H1 (cell line): ENCODE data around the gene PTEN. TPM values are rescaled to one million over a fixed set of nuclear protein-coding genes. Genes with fewer than 3 reads are reported as not detected.

Source experiments
- ATF2 ChIP-seq: IDR thresholded peaks from 2 replicates; pipeline ENCODE4 v1.6.1; 2012; ENCODE audit warnings: low read length, inconsistent platforms
- CBX5 ChIP-seq: fragments of 300-800, 300-1000 bp; sonication (generic); IDR thresholded peaks from 2 replicates; pipeline ENCODE4 v1.7.1; 2016; ENCODE audit warnings: antibody characterized with exemption, low read length, low read depth
- CHD1 ChIP-seq: IDR thresholded peaks from 2 replicates; pipeline ENCODE4 v1.6.1; 2012; ENCODE audit warnings: low read depth, low read length, improper control_type of control experiment
- EGR1 ChIP-seq: IDR thresholded peaks from 2 replicates; pipeline ENCODE4 v1.6.1; 2011; ENCODE audit warnings: low read depth, low read length, borderline replicate concordance
- EP300 ChIP-seq, 2 experiments: IDR thresholded peaks; 1 replicate in 1 of 2; 2 replicates in 1 of 2; pipeline ENCODE4 v1.6.1; 2011 to 2012; ENCODE audit warnings: low read depth in 2 of 2, low read length in 2 of 2, mild to moderate bottlenecking in 2 of 2, borderline replicate concordance in 1 of 2, inconsistent platforms in 1 of 2, moderate library complexity in 1 of 2
- KDM5A ChIP-seq: fragments of 200-600 bp; IDR thresholded peaks from 2 replicates; pipeline ENCODE4 v1.7.1; 2012; ENCODE audit warnings: mild to moderate bottlenecking, low read length, inconsistent platforms, mixed read lengths
- RAD21 ChIP-seq, 2 experiments: IDR thresholded peaks in 1 of 2; conservative IDR thresholded peaks in 1 of 2; 2 replicates each; pipeline ENCODE4 v1.6.1; 2011; ENCODE audit warnings: low read depth in 2 of 2, low read length in 2 of 2, improper control_type of control experiment in 1 of 2, inconsistent platforms in 1 of 2, mild to moderate bottlenecking in 1 of 2, moderate library complexity in 1 of 2
- RNF2 ChIP-seq: fragments of 200-900, 300-1000 bp; sonication (generic); IDR thresholded peaks from 2 replicates; pipeline ENCODE4 v1.7.1; 2016; ENCODE audit warnings: borderline replicate concordance, low read depth, mild to moderate bottlenecking, antibody characterized with exemption, low read length; ENCODE audit not compliant: poor library complexity, severe bottlenecking; ENCODE audit errors: missing control alignments
- SP2 ChIP-seq: IDR thresholded peaks from 2 replicates; pipeline ENCODE4 v1.6.1; 2012; ENCODE audit warnings: mild to moderate bottlenecking, low read length, inconsistent platforms
- polyA plus RNA-seq, 7 experiments: library from polyadenylated mRNA; depleted of rRNA in 3 of 7; stranded (reverse) in 5 of 7; unstranded in 2 of 7; fragments of >200 nt in 5 of 7; fragments of 200-250 nt in 2 of 7; gene quantifications; 1 replicate in 5 of 7; 2 replicates in 1 of 7; 4 replicates in 1 of 7; pipeline versions ENCODE4 v1.2.1 to v1.2.3, GENCODE V29; 2011 to 2013; ENCODE audit warnings: missing spikeins in 2 of 7, mixed read lengths in 2 of 7
- total RNA-seq: library from RNA; stranded (reverse); fragmentation: NEBNext Ultra II Directional; extraction: Animal tissue kit (Norgen Biotek cat#: 25700); gene quantifications from 2 replicates; pipeline ENCODE4 v1.2.1, GENCODE V29; 2021

Gene PTEN
- total and polyA plus RNA-seq, 2 of the 8 experiments (the other 6 are each of a cell fraction or from before 2014, with no cell fraction given) = 6.3 to 48.7 TPM

GRCh38 chr10:87921931-87922688, 58.7 kb downstream of the PTEN start (continued):
- TF ChIP-seq RAD21 (IDR thresholded peaks at IDR 0.05 in 1 of 2, conservative IDR thresholded peaks at IDR 0.05 in 1 of 2; ENCODE audit: low read depth in 2 of 2, low read length in 2 of 2) (no peak), KDM5A (no peak), SP2 (no peak), EP300 (IDR thresholded peaks at IDR 0.05; ENCODE audit: borderline replicate concordance in 1 of 2, low read depth in 2 of 2, low read length in 2 of 2) (no peak), EGR1 (no peak), CBX5 (no peak), CHD1 (no peak), RNF2 (no peak), ATF2 (no peak)
